GM12875 (cell line): ENCODE data around the gene TAF8.

ENCODE experiments used
- H3K4me3 ChIP-seq: one replicate; pipeline ENCODE4 v1.5.1; 2011; ENCODE audit warnings: low read depth, low read length, control low read depth
- TF ChIP-seq, protein P1 (sequence below): IDR thresholded peaks from 2 replicates; pipeline ENCODE4 v1.5.1; 2011; ENCODE audit warnings: low read depth, mild to moderate bottlenecking, control low read depth, inconsistent platforms, low read length, moderate library complexity, borderline replicate concordance; ENCODE audit not compliant: insufficient read depth

TAF8 gene

DNA sequence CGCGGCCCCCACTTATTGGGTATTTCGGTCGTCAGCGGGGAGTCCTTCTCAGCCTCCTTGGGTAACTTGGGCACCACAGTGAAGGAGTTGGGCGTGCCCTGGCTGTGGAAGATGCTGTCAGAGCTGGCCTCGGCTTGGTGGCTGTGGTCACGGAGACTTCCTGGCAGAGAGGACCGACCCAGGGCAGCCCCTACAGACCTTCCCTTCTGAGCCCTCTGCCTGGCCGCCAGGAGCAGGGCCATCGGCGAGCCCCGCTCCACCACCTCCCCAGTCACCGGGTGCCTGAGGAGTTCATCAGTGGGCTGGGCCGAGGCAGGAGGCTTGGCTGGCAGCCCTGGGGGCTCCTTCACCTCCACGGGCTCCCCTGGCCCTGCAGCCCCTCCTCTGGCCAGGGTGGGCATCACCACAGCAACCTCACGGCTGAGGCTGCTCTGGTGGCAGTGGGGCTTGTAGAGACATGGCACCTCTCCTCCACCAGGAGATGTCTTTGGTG is 54.9 kb downstream of the TAF8 start:
- H3K4me3 ChIP-seq: no peak overlapping the region
- TF ChIP-seq, protein P1, sequence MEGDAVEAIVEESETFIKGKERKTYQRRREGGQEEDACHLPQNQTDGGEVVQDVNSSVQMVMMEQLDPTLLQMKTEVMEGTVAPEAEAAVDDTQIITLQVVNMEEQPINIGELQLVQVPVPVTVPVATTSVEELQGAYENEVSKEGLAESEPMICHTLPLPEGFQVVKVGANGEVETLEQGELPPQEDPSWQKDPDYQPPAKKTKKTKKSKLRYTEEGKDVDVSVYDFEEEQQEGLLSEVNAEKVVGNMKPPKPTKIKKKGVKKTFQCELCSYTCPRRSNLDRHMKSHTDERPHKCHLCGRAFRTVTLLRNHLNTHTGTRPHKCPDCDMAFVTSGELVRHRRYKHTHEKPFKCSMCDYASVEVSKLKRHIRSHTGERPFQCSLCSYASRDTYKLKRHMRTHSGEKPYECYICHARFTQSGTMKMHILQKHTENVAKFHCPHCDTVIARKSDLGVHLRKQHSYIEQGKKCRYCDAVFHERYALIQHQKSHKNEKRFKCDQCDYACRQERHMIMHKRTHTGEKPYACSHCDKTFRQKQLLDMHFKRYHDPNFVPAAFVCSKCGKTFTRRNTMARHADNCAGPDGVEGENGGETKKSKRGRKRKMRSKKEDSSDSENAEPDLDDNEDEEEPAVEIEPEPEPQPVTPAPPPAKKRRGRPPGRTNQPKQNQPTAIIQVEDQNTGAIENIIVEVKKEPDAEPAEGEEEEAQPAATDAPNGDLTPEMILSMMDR: no peak

DNA sequence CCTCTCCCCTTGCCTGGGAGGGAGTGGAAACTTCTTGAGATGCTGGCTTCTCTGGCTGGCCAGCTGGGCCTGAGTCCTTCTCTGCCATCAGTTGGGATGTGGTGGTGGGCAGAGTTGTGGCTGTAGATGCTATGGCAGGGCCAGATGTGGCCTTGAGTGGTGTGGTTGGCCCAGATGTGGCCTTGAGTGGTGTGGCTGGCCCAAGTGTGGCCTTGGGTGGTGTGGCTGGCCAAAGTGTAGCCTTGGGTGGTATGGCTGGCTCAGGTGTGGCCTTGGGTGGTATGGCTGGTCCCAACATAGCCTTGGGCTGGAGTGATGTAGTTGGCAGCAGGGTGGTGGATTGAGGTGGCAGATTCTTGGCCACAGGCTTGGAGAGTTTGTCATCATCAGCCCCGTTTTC is 55.4 kb downstream of the TAF8 start:
- TF ChIP-seq, protein P1: no peak
- no peak overlapping the region for H3K4me3 ChIP-seq

DNA sequence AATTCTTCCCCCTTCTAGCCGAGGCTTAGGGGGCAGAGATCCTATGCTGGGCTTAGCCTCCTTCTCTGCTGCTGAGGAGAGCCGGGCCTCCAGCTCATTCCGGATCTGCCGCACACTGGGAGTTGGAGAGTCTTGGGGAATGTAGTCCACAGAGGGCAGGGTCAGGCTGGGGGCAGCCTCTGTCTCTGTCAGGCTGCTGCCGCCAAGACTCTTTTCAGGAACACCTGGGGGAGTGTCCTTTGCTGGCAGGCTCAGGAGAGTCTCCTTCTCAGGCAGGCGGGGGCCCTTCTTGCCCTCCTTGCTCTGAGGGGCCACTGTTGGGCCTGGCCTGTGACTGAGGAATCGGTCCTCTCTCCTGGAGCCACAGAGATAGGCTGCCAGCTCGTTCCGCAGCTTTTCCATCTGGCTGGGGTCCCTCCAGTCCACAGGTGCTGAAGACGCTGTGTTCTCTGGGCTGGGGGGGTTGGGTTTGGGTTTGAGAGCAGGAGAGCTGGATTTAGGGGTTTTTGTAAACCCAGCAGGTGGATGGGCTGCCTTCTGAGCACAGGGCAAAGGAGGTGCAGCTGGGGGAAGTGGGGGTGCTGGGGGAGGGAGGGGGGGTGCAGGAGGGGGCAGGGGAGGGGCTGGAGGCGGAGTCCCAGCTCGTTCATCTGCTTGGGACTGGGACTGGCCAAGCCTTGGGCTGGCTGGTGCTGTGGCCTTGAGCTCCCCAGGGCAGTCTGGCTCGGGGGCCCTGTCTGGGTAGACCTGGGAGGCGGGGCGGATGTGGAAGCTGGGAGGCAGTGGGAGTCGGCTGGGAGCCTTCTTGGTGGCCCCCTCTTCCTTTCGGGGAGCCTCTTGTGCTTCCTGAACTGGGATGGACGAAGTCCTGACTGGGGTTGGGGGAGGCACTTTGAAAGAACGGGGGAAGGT is 56.0 kb downstream of the TAF8 start:
- TF ChIP-seq, protein P1: no peak
- no peak overlapping the region for H3K4me3 ChIP-seq

DNA sequence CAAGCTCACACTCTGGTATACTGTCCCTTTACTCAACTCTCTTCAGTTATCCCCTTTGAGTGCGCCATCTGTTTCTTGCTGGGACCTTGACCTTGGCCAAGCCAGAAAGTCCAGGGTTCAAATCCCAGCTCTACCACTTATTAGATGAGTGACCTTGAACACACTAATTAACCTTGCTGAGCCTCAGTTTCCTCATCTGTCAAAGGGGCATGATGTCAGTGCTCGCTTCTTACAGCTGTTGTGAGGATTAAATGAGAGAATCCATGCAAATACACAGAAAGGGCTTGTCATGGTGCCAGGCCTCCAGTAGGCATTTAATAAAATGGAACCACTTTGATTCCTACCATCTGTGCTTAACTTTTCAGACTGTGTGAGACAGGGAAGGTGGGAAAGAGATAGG is 57.7 kb downstream of the TAF8 start:
- TF ChIP-seq, protein P1: no peak
- no peak overlapping the region for H3K4me3 ChIP-seq

DNA sequence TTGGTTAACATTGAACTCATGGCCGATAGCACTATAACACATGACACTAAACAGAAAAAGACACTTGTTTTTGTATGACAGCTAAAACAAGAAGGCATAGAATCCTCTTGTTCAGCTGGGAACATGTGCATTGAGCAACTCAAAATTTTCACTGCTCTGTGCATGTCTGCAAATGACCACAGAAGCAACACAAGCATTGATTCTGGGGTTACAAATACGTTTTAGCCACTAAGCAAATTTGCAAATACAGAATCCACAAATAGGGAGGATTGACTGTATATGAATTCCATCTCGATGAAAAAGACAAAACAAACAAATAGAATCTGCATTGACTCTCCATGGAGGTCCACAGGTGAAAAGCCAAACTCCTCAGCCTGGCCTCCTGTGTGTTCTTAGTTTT is 60.4 kb downstream of the TAF8 start:
- TF ChIP-seq, protein P1: no peak
- no peak overlapping the region for H3K4me3 ChIP-seq

DNA sequence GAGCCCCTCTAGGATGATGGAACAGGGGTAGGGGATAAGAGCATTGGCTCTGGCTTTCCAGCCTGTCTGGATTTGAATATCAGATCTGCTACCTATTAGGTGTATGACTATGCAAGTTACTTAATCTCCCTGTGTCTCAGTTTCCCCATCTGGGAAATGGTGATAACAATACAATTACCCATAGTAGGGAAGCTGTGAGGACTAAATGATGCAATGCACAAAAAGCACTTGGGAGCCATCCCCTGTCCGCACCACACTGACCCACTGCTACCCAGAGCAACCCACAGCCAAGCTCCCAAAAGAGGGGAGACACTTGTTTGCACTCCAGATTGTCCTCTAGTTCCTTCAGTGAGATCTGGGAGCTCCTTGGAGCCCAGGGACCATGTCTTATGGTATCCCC is 62.0 kb downstream of the TAF8 start:
- TF ChIP-seq, protein P1: no peak
- no peak overlapping the region for H3K4me3 ChIP-seq
